Heart right ventricle (tissue), 16 donors: ENCODE data around the gene FREY1. TPM values are rescaled to one million over a fixed set of nuclear protein-coding genes. Genes with fewer than 3 reads are reported as not detected.

Experiments used
- ATAC-seq, 8 donors: fragments of 200-7000 bp; cut with Tn5 transposase; one replicate each; pipeline ENCODE4 v1.9.1; 2020; ENCODE audit warnings: mild to moderate bottlenecking in 8 of 8, moderate library complexity in 8 of 8, moderate number of reproducible peaks in 1 of 8
- DNase-seq, 2 donors: peaks; one replicate each; pipeline ENCODE4 v3.0.0-alpha.2; 2020
- H3K27ac ChIP-seq, 10 donors: fragments of 200-600 bp; sonication (generic) in 2 of 10; one replicate each; pipeline versions ENCODE4 v1.5.0 to v1.8.0; 2020 to 2022; ENCODE audit warnings: mild to moderate bottlenecking in 3 of 10
- H3K27me3 ChIP-seq, 7 donors: fragments of 200-600 bp; one replicate each; pipeline ENCODE4 v1.8.0; 2021 to 2022; ENCODE audit warnings: mild to moderate bottlenecking in 2 of 7
- H3K36me3 ChIP-seq, 9 donors: fragments of 200-600 bp; sonication (generic) in 1 of 9; one replicate each; pipeline versions ENCODE4 v1.5.0 to v1.8.0; 2020 to 2022; ENCODE audit warnings: mild to moderate bottlenecking in 2 of 9
- H3K4me1 ChIP-seq, 9 donors: fragments of 200-600 bp; sonication (generic) in 1 of 9; one replicate each; pipeline versions ENCODE4 v1.5.0 to v1.8.0; 2020 to 2022; ENCODE audit warnings: mild to moderate bottlenecking in 4 of 9
- H3K4me3 ChIP-seq, 10 donors: fragments of 200-600 bp; sonication (generic) in 2 of 10; one replicate each; pipeline versions ENCODE4 v1.5.0 to v1.8.0; 2020 to 2022; ENCODE audit warnings: mild to moderate bottlenecking in 7 of 10, moderate library complexity in 2 of 10
- H3K9me3 ChIP-seq, 11 donors: fragments of 200-600 bp in 10 of 11; sonication (generic) in 2 of 11; one replicate each; pipeline versions ENCODE4 v1.5.0 to v1.8.0; 2013 to 2022; ENCODE audit warnings: mild to moderate bottlenecking in 2 of 11, control low read depth in 1 of 11, moderate library complexity in 1 of 11
- CTCF ChIP-seq, 9 donors: fragments of 200-600 bp; sonication (generic) in 2 of 9; IDR thresholded peaks; one replicate each; pipeline versions ENCODE4 v1.5.0 to v1.8.0; 2021 to 2022; ENCODE audit warnings: antibody characterized with exemption in 9 of 9, mild to moderate bottlenecking in 5 of 9, moderate library complexity in 1 of 9
- WGBS, 2 donors: extraction: QIAGEN DNeasy Blood & Tissue Kit; methylation state at CpG; one replicate each; pipeline ENCODE4 v1.1.7; 2013; ENCODE audit warnings: inconsistent platforms in 1 of 2; 5-methylcytosine and 5-hydroxymethylcytosine counted together
- intact Hi-C, 10 donors: fragments of 100-400 bp; cut with DNase I; formaldehyde crosslinking; loops; one replicate each; pipeline versions ENCODE4 v1.11.1 to v1.14.2; 2022
- polyA plus RNA-seq, 2 donors: library from polyadenylated mRNA; stranded (reverse); fragments of 200-250 nt; gene quantifications; one replicate each; pipeline ENCODE4 v1.2.3, GENCODE V29; 2013
- total RNA-seq, 10 donors: library from RNA; stranded (reverse); fragmentation: NEBNext Ultra II Directional in 3 of 10; extraction: Animal tissue kit (Norgen Biotek cat#: 25700) in 3 of 10; gene quantifications; one replicate each; pipeline versions ENCODE4 v1.2.1 to v1.2.4, GENCODE V29; 2021 to 2023
- donor health status: Arrhythmogenic right ventricular cardiomyopathy.
- donor health status: ischemic (EF 13 %, LVEDD 7.1; RV severe dilation, severe dysfunction).
- donor health status: healthy with polysubstance abuse.
- donor health status: DM: no; HTN: yes; CAD: no.
- donor health status: DM: no; HTN: no; CAD: no.
- donor health status: ischemic (EF 25% LVEDD 6.9; RV normal size, moderate dysfunction).
- donor health status: ischemic (EF 25% LVEDD 5.7; RV mildly dilated, moderate dysfunction).
- donor health status: healthy.
- donor health status: DM: yes; HTN: yes; CAD: no.
- donor health status: Ischemic cardiomyopathy.
- donor health status: ischemic (EF 35%, LVEDD 5.7; RV mildly dilated, moderate dysfunction).
- donor health status: nonischemic (EF 11% LVEDD 7.7; RV severe dilation, severe dysfunction).
- donor health status: DM: yes; HTN: yes; CAD: no.
- donor health status: PGD.
- donor health status: ischemic (EF 29% LVEDD 5.4; RV normal size, mild dysfunction).
- donor health status: nonischemic (EF 23%, LVEDD 6.1; RV moderate dilation, normal function).

FREY1 gene
- total and polyA plus RNA-seq, 12 donors: 0.22 to 0.59 (median 0.39) TPM; not detected in 7

GRCh38 chr11:45884596-45885185, 22.4 kb downstream of the FREY1 start:
- no peak for ATAC-seq
- intact Hi-C loops: no loop called here
- no peak for DNase-seq

GRCh38 chr11:45881708-45882368, 25.2 kb downstream of the FREY1 start:
- H3K27ac ChIP-seq: no peak overlapping the region
- H3K4me3 ChIP-seq: no peak overlapping the region
- peaks cover 0 to 13% (median 0%) of the 10 kb centered on the region in 7 donors for H3K27me3 ChIP-seq
- peaks cover 0 to 25% (median 10%) of the 10 kb centered on the region in 9 donors for H3K4me1 ChIP-seq
- intact Hi-C loops: no loop called here
- no peak for TF ChIP-seq CTCF (IDR thresholded peaks at IDR 0.05)
- H3K36me3 ChIP-seq: peaks cover 0 to 68% (median 32%) of the 10 kb centered on the region in 9 donors
- 59 to 70% methylated on average over 6 of the region's 6 CpGs for WGBS, 2 donors
- no peak for DNase-seq
- ATAC-seq: no peak
- no peaks in the 10 kb centered on the region for H3K9me3 ChIP-seq

More at GRCh38 chr11:45884596-45885185, 22.4 kb downstream of the FREY1 start:
- Histone ChIP-seq H3K36me3 (peaks cover 0 to 40% (median 22%) of the 10 kb centered on the region in 9 donors), H3K9me3 (no peaks in the 10 kb centered on the region), H3K27ac (no peak overlapping the region), H3K4me1 (peaks cover 0 to 23% (median 10%) of the 10 kb centered on the region in 9 donors), H3K27me3 (peaks cover 0 to 13% (median 0%) of the 10 kb centered on the region in 7 donors), H3K4me3 (peak overlapping the region in 1 of 10 donors; percentile 55)
- no peak for TF ChIP-seq CTCF (IDR thresholded peaks at IDR 0.05)
- WGBS, 2 donors: 86 to 90% methylated on average over 10 of the region's 10 CpGs

- Histone ChIP-seq H3K27me3 (peaks cover 0 to 4% (median 0%) of the 10 kb centered on the region in 7 donors), H3K4me3 (no peak overlapping the region), H3K27ac (no peak overlapping the region), H3K4me1 (peaks cover 0 to 31% (median 8%) of the 10 kb centered on the region in 9 donors), H3K9me3 (no peaks in the 10 kb centered on the region), H3K36me3 (peaks cover 0 to 77% (median 32%) of the 10 kb centered on the region in 9 donors)
- whole genome bisulfite sequencing, 2 donors: 69 to 70% methylated on average over 15 of the region's 15 CpGs
- intact Hi-C loops: no loop called here
- ATAC-seq (peak in 1 of 8 donors; percentile 5), DNase-seq (no peak)
- no peak for TF ChIP-seq CTCF (IDR thresholded peaks at IDR 0.05)
Observed at GRCh38 chr11:45880772-45881570, 26.1 kb downstream of the FREY1 start.
